Cardiac fibroblast (primary cell): ENCODE results near the gene TRIM17.

Source experiments
- DNase-seq, 2 donors: peaks; one replicate each; pipeline versions ENCODE4 v3.0.0 to v3.0.0-alpha.2; 2010; ENCODE audit warnings: low read depth in 2 of 2
- H3K4me3 ChIP-seq, 2 donors: replicated peaks in 1 of 2; 1 replicate in 1 of 2; 2 replicates in 1 of 2; pipeline ENCODE4 v1.5.1; 2011; ENCODE audit warnings: low read depth in 2 of 2, low read length in 2 of 2, mild to moderate bottlenecking in 2 of 2, moderate library complexity in 1 of 2
- CTCF ChIP-seq: IDR thresholded peaks from one replicate; pipeline ENCODE4 v1.5.1; 2011; ENCODE audit warnings: low read depth, mild to moderate bottlenecking, low read length, inconsistent platforms

TRIM17 gene

GRCh38 chr1:228358764-228359612, 57.7 kb downstream of the TRIM17 start:
- TF ChIP-seq CTCF: no peak
- H3K4me3 ChIP-seq: no peak overlapping the region
- no peak for DNase-seq

- no peak overlapping the region for H3K4me3 ChIP-seq
- peak in 1 of 2 donors; percentile 9 for DNase-seq
- no peak for TF ChIP-seq CTCF
Observed at GRCh38 chr1:228358039-228358763, 58.5 kb downstream of the TRIM17 start.
